ENCODE results near the gene TBX2.

TBX2 gene

GRCh38 chr17:61388561-61389356 is 10.9 kb upstream of the TBX2 start:
- DNase-seq: no peak

- peak in 1 of 4 experiments; percentile 19 for DNase-seq
Observed at GRCh38 chr17:61389670-61390478, 9.8 kb upstream of the TBX2 start.

GRCh38 chr17:61390479-61390791 is 9.2 kb upstream of the TBX2 start:
- DNase-seq: no peak

- DNase-seq: no peak
Observed at GRCh38 chr17:61391595-61392291, 7.9 kb upstream of the TBX2 start.

GRCh38 chr17:61392679-61393078 is 7.0 kb upstream of the TBX2 start:
- no peak for DNase-seq

GRCh38 chr17:61393550-61393903 is 6.1 kb upstream of the TBX2 start:
- no peak for DNase-seq

GRCh38 chr17:61393904-61394629 is 5.6 kb upstream of the TBX2 start:
- DNase-seq: no peak

GRCh38 chr17:61394630-61395408 is 4.8 kb upstream of the TBX2 start:
- no peak for DNase-seq

- DNase-seq: no peak
Observed at GRCh38 chr17:61395409-61395982, 4.1 kb upstream of the TBX2 start.

GRCh38 chr17:61395983-61396585 is 3.6 kb upstream of the TBX2 start:
- no peak for DNase-seq

GRCh38 chr17:61396586-61397085 is 3.0 kb upstream of the TBX2 start:
- no peak for DNase-seq

- no peak for DNase-seq
Observed at GRCh38 chr17:61397086-61397842, 2.4 kb upstream of the TBX2 start.

- DNase-seq: no peak
Observed at GRCh38 chr17:61398721-61399130, 917 bp upstream of the TBX2 start.

- no peak for DNase-seq
Observed at GRCh38 chr17:61400066-61400716, 548 bp downstream of the TBX2 start.

- no peak for DNase-seq
Observed at GRCh38 chr17:61400717-61401388, 1.2 kb downstream of the TBX2 start.

GRCh38 chr17:61401389-61402072 is 1.9 kb downstream of the TBX2 start:
- no peak for DNase-seq

GRCh38 chr17:61402073-61402541 is 2.5 kb downstream of the TBX2 start:
- DNase-seq: no peak

GRCh38 chr17:61402978-61403800 is 3.5 kb downstream of the TBX2 start:
- no peak for DNase-seq

All from activated CD4-positive, CD25-positive, alpha-beta regulatory T cell (primary cell).